ENCODE data around the gene FOXJ2. TPM values are rescaled to one million over a fixed set of nuclear protein-coding genes. Genes with fewer than 3 reads are reported as not detected.
"Not testable (repeated sequence)": the region's sequence is repeated elsewhere in the genome, so short reads cannot be mapped to it uniquely, and the experiment has no call there.

The FOXJ2 gene
- total RNA-seq, 2 donors from 2014 or later, result 19.9 to 22.1 TPM

GRCh38 chr12:7991535-7991934, 41.0 kb upstream of the FOXJ2 start:
- Histone ChIP-seq H3K9me3 (no peaks in the 10 kb centered on the region), H3K27me3 (no peaks in the 10 kb centered on the region), H3K36me3 (no peaks in the 10 kb centered on the region), H3K27ac (no peak overlapping the region), H3K4me3 (no peak overlapping the region), H3K4me1 (no peaks in the 10 kb centered on the region)
- no peak for TF ChIP-seq CTCF (IDR thresholded peaks at IDR 0.05)
- DNase-seq (ENCODE audit: low spot score), result no peak

- Histone ChIP-seq H3K4me3 (no peak overlapping the region), H3K4me1 (no peaks in the 10 kb centered on the region), H3K36me3 (no peaks in the 10 kb centered on the region), H3K27ac (peak overlapping the region in 1 of 2 donors; percentile 4), H3K27me3 (no peaks in the 10 kb centered on the region), H3K9me3 (peaks cover 0 to 7% of the 10 kb centered on the region in 2 donors)
- no peak for TF ChIP-seq CTCF (IDR thresholded peaks at IDR 0.05)
- no peak for DNase-seq (ENCODE audit: low spot score)
These were observed 37.7 kb upstream of the FOXJ2 start for GRCh38 chr12:7994731-7995205.

GRCh38 chr12:7995266-7995963, 37.1 kb upstream of the FOXJ2 start:
- Histone ChIP-seq H3K9me3 (peaks cover 0 to 7% of the 10 kb centered on the region in 2 donors), H3K27me3 (no peaks in the 10 kb centered on the region), H3K36me3 (no peaks in the 10 kb centered on the region), H3K4me1 (no peaks in the 10 kb centered on the region), H3K4me3 (no peak overlapping the region), H3K27ac (no peak overlapping the region)
- peak; percentile 90 for DNase-seq (ENCODE audit: low spot score)
- peak; percentile 67 to 82 for TF ChIP-seq CTCF (IDR thresholded peaks at IDR 0.05)

GRCh38 chr12:8000827-8001226, 31.7 kb upstream of the FOXJ2 start:
- not testable (repeated sequence) for DNase-seq (ENCODE audit: low spot score); H3K27me3 ChIP-seq; H3K4me1 ChIP-seq; H3K4me3 ChIP-seq; H3K27ac ChIP-seq; H3K36me3 ChIP-seq; H3K9me3 ChIP-seq

DNA sequence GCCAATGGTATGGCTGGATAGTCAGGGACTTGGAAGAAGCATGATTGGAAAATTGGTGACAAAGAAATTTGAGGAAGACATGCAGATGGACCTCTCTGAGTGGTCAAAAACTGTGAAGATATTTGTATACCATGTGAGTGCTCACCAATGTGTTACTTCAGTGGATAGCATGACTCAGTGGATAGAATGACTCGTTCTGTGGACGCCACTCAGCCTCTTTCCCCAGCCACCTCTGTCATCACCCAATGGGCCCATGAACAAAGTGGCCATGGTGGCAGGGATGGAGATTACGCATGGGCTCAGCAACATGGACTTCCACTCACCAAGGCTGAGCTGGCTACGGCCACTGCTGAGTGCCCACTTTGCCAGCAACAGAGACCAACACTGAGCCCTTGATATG, 31.0 kb upstream of the FOXJ2 start:
- not testable (repeated sequence) for H3K9me3 ChIP-seq; H3K4me1 ChIP-seq; H3K36me3 ChIP-seq; DNase-seq (ENCODE audit: low spot score); H3K4me3 ChIP-seq; H3K27ac ChIP-seq; H3K27me3 ChIP-seq

GRCh38 chr12:8004897-8005296, 27.6 kb upstream of the FOXJ2 start:
- not testable (repeated sequence) for H3K27ac ChIP-seq; H3K9me3 ChIP-seq; H3K4me3 ChIP-seq; H3K27me3 ChIP-seq; DNase-seq (ENCODE audit: low spot score); H3K4me1 ChIP-seq; H3K36me3 ChIP-seq

- TF ChIP-seq CTCF (IDR thresholded peaks at IDR 0.05), result no peak
These were observed 21.2 kb upstream of the FOXJ2 start for GRCh38 chr12:8011331-8011730.

More at GRCh38 chr12:8011331-8011730, 21.2 kb upstream of the FOXJ2 start:
- Histone ChIP-seq H3K27ac (no peak overlapping the region), H3K4me1 (no peaks in the 10 kb centered on the region), H3K9me3 (no peaks in the 10 kb centered on the region), H3K27me3 (no peaks in the 10 kb centered on the region), H3K36me3 (no peaks in the 10 kb centered on the region), H3K4me3 (no peak overlapping the region)
- DNase-seq (ENCODE audit: low spot score), result no peak
